ENCODE data around the gene ELAVL1. TPM values are rescaled to one million over a fixed set of nuclear protein-coding genes. Genes with fewer than 3 reads are reported as not detected.

Gene ELAVL1
- polyA plus RNA-seq, 1 experiment = 44.7 TPM

- peak; percentile 78 for DNase-seq (ENCODE audit: low read depth, low spot score)
- peak overlapping the region; percentile 29 for H3K4me3 ChIP-seq (ENCODE audit: low read depth, low read length)
- H3K27ac ChIP-seq (ENCODE audit: low read depth, low read length) = peak overlapping the region; percentile 99
- POLR2A ChIA-PET = interaction anchor here (0.6 to 1.8 kb wide), 7 partner anchors 9 to 830 kb away, joined by 3 to 22 read pairs (median 4); partner anchors contain the start of genes MAP2K7 and TIMM44
- H3K27me3 ChIP-seq (ENCODE audit: control insufficient read depth, insufficient read depth, low read length) = no peaks in the 10 kb centered on the region
- no peaks in the 10 kb centered on the region; the same call in 1 of the 2 replicates for H3K9me3 ChIP-seq (ENCODE audit: control insufficient read depth, insufficient read depth, low read length)
- TF ChIP-seq CTCF (IDR thresholded peaks at IDR 0.05; ENCODE audit: low read depth, low read length) = peak; percentile 47
- CTCF ChIA-PET = interaction anchor here (0.6 to 3.5 kb wide), 12 partner anchors 9 to 1697 kb away, joined by 3 to 35 read pairs (median 6); partner anchors contain the start of genes SNAPC2 and TIMM44
Observed at GRCh38 chr19:7928741-7929701, 76.4 kb downstream of the ELAVL1 start.

- no peak for TF ChIP-seq CTCF (IDR thresholded peaks at IDR 0.05; ENCODE audit: low read depth, low read length)
- H3K27me3 ChIP-seq (ENCODE audit: control insufficient read depth, insufficient read depth, low read length) = no peaks in the 10 kb centered on the region
- peak overlapping the region; percentile 10; the same call in 1 of the 2 replicates for H3K4me3 ChIP-seq (ENCODE audit: low read depth, low read length)
- ChIA-PET POLR2A (interaction anchor here (1.0 to 1.8 kb wide), 4 partner anchors 11 to 829 kb away, joined by 4 to 22 read pairs (median 4); partner anchors contain the start of genes MAP2K7 and TIMM44), CTCF (interaction anchor here (0.6 to 3.5 kb wide), 5 partner anchors 10 to 76 kb away, joined by 3 to 35 read pairs (median 7); partner anchors contain the start of gene TIMM44)
- peak overlapping the region; percentile 99 for H3K27ac ChIP-seq (ENCODE audit: low read depth, low read length)
- DNase-seq (ENCODE audit: low read depth, low spot score) = no peak
- H3K9me3 ChIP-seq (ENCODE audit: control insufficient read depth, insufficient read depth, low read length) = no peaks in the 10 kb centered on the region
Observed at GRCh38 chr19:7928334-7928706, 77.1 kb downstream of the ELAVL1 start.

DNA sequence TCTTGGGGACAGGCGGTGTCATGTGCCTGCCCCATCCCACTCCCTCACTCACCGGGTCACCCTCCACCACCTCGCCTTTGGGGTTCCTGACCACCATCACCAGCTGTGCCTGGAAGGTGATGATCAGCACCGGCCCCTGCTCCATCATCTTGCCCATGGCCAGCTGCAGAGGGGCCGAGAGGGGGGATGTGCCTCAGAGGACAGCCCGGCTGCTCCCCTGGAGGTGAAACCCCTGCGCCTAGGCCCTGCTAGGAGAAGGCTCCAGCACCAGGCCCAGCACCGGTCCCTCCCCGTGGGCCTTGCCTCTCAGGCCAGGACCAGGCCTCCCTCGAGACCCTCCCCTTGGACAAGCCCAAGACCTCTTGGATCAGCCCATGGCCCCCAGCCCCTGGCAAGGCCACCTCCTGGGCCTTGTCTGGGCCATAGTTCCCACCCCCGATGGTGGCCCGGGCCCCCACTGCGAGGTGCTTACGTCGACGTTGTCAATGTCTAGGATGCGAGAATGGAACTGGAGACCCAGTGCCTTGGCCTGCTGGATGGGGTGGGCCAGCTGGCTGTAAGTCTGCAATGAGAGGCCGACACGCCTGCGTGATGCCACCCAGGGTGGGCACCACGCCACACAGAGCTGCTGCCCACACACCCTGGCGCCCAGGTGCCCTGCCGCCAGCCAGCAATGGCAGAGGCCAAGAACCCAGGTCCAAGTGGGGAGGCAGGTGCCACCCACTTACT is 77.7 kb downstream of the ELAVL1 start:
- H3K27me3 ChIP-seq (ENCODE audit: control insufficient read depth, insufficient read depth, low read length) = no peaks in the 10 kb centered on the region
- DNase-seq (ENCODE audit: low read depth, low spot score) = no peak
- H3K4me3 ChIP-seq (ENCODE audit: low read depth, low read length) = no peak overlapping the region
- ChIA-PET CTCF (interaction anchor here (1.4 to 3.5 kb wide), 4 partner anchors 10 to 75 kb away, joined by 3 to 35 read pairs (median 6); partner anchors contain the start of gene TIMM44), POLR2A (interaction anchor here (0.6 to 1.8 kb wide), 2 partner anchors 10 to 17 kb away, joined by 3 to 4 read pairs; no protein-coding TSS in a partner anchor)
- H3K27ac ChIP-seq (ENCODE audit: low read depth, low read length) = peak overlapping the region; percentile 99
- no peak for TF ChIP-seq CTCF (IDR thresholded peaks at IDR 0.05; ENCODE audit: low read depth, low read length)
- no peaks in the 10 kb centered on the region for H3K9me3 ChIP-seq (ENCODE audit: control insufficient read depth, insufficient read depth, low read length)

GRCh38 chr19:7926727-7927604 is 78.5 kb downstream of the ELAVL1 start:
- H3K27ac ChIP-seq (ENCODE audit: low read depth, low read length) = no peak overlapping the region
- ChIA-PET POLR2A (interaction anchor here (0.6 kb wide), 1 partner anchor 18 kb away, joined by 3 read pairs; no protein-coding TSS in a partner anchor), CTCF (interaction anchor here (1.5 kb wide), 1 partner anchor 17 kb away, joined by 3 read pairs; no protein-coding TSS in a partner anchor)
- no peak for TF ChIP-seq CTCF (IDR thresholded peaks at IDR 0.05; ENCODE audit: low read depth, low read length)
- DNase-seq (ENCODE audit: low read depth, low spot score) = no peak
- H3K4me3 ChIP-seq (ENCODE audit: low read depth, low read length) = no peak overlapping the region
- H3K27me3 ChIP-seq (ENCODE audit: control insufficient read depth, insufficient read depth, low read length) = no peaks in the 10 kb centered on the region
- no peaks in the 10 kb centered on the region for H3K9me3 ChIP-seq (ENCODE audit: control insufficient read depth, insufficient read depth, low read length)
